ENCODE results near the gene DNAAF5.

Gene DNAAF5

DNA sequence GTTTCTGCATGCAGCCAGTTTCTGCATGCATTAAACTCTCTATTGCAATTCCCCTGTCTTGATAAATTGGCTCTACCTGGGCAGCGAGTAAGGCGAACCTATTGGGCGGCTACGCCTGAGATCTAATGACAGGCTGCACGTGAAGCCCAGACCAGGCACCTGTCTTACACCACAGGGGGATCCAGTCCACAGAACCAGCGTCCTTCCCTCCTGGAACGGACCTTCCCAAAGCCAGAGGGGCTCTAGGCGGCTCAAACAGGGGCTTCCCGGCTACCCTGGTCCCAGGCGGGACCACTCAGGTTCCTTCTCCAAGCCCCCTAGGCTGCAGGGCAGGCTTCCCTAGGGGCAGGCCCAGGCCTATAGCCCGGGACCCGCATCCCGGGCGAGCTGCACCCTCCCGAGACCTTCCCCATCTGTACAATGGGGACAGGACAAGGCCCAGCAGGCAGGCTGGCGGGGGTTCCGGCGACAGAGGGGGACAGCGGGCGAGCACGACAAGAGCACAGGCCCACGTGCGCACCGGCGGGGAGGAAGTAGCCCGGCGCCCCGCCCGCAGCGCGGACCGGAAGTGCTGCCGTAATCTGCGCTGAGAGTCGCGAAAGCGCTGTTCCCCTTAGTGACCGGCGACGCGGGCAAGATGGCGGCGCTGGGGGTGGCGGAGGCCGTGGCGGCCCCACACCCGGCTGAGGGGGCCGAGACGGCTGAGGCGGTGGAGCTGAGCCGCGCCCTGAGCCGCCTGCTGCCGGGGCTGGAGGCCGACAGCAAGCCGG is at the start of gene DNAAF5:
DNAAF5 (plus strand) TSS at position 616 of the 770 bp plus-strand sequence; CDS start at position 638, 22 bp downstream.
- DNase-seq (ENCODE audit: low read depth in 3 of 3), result peak; percentile 76 to 90 (median 78)

DNA sequence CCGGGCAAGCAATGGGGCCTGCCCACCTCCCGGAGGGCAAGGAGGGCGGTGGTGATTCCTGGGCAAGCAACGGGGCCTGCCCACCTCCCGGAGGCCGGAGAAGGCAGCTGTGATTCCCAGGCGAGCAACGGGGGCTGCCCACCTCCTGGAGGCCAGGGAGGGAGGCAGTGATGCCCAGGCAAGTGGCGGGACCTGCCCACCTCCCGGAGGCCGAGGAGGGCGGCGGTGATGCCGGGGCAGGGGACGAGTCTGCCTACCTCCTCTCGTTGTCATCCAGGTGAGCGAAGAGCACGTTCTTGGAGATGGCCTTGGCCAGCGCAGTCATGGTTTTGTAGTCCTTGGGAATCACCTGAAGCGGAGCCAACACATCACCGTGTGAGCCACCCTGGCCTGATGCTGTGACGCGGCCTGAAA is 49.5 kb upstream of the DNAAF5 start:
- no peak for DNase-seq (ENCODE audit: low read depth in 3 of 3)

DNA sequence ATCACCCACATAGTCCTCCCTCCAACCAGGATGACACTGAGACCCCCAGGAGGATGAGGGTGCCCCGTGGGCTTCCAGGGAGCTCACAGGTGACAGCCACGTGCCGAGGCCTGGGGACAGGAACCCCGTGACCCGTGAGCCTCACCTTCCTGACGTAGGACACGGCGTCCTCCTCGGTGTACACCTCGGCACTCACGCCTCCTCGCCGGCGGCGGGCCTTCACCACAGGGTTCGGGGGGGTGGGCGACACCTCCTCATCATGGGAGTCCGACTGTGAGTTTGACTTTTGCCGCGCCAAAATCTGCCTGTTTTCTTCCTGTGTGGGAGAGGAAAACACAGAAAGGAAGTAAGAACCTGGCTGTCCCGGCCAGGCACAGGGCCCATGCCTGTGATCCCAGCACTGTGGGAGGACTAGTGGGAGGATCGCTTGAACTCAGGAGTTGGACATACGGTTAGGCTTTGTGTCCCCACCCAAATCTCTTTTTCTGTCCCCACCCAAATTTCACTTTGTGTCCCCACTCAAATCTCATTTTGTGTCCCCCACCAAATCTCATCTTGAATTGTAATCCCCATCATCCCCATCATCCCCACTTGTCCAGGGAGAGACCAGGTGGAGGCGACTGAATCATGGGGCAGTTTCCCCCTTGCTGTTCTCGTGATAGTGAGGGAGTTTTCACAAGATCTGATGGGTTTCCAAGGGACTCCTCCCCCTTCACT is 45.9 kb upstream of the DNAAF5 start:
- no peak for DNase-seq (ENCODE audit: low read depth in 3 of 3)

DNA sequence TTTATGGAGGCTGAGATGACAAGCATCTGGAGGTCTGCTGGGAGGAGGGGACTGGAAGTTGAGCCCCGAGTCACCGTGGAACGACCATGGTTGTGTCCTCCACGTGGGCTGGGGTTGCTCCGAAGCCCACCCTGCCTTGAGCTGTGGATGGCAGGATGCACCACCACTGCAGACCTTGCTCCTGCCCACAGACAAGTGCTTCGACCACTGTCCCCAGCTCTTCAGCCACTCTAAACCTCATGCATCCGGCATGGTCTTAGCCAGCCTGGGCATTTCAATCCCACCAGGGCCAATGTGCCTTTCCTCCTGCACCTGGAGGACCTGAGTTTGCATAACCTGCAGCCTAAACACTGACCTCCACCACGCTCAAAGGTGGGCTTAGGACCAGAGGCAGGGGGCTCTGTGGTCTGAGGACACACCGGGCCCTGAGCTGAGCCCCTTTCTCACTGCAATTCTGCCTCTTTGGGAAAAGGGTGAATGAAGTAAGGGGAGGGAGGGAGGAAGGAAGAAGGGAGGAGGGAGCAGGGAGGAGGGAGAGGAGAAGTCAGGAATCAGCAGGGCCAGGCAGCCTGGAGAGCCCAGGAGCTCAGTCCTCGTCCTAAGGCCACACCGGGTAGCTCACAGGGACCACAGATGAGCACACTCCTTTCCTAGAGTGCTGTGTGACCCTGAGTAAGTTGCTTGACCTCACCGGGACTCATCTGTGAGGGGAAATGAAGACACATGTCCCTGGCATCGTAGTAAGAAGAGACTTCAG is 44.8 kb upstream of the DNAAF5 start:
- DNase-seq (ENCODE audit: low read depth in 3 of 3), result no peak

DNA sequence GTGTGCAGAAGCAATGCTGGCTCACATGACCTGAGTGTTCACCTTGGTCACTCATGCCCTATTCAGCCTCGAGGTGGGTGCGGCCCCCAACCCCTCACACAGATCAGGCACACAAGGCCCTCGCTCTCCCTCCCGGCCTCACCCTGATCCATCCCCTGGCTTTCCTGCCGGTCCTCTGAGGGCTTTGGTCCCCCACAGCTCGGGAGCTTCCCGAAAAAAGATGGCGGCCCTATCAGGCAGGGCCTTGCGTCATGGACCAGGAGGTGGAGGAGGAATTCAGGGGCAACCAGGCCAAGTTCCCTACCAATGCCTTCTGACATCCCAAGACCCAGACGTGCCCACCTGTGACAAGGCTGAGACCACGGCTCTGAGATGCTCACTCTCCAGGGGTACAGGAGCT is 43.7 kb upstream of the DNAAF5 start:
- DNase-seq (ENCODE audit: low read depth in 3 of 3), result no peak

DNA sequence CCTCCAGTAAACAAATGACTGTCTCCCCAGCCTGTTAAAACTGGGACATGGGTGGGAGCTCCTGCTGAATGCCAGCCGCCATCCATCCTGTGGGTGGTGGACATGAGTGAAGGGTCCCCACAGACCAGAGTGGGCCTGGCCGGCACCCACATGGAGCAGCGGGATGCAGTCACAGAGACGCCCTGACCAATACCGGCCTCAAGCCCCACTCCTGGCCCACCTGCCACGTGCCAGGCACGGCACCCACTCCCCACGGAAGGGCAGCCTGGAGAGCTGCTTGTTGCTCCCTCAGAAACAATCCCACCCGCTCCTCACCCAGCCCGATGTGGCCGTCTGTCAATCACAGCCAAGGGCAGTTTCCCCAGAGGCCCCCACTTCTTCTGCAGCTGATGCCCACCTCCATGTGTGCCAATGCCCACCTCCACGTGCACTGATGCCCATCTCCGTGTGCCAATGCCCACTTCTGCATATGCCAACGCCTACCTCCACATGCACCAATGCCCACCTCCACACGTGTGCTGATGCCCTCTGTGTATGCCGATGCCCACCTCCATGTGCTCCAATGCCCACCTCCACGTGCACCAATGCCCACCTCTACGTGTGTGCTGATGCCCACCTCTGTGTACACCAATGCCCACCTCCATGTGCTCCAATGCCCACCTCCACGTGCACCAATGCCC is 42.8 kb upstream of the DNAAF5 start:
- no peak for DNase-seq (ENCODE audit: low read depth in 3 of 3)

DNA sequence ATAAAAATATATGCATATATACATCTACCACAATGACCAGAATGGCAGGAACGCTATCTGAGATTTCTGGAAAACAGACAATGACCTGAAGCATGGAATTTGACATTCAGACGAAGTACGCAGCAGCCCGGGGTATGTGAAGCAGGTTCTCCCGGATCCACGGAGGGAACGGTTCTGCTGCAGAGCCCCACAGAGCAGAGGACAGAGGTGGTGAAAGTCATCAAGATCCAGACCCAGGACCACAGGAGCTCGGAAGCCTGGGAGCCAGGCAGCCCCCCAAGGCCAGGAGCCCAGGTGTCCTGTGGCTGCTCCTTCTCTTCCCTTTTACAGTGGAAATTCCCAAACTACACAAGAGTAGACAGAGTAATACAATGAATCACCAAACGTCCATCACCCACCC is 42.1 kb upstream of the DNAAF5 start:
- no peak for DNase-seq (ENCODE audit: low read depth in 3 of 3)

DNA sequence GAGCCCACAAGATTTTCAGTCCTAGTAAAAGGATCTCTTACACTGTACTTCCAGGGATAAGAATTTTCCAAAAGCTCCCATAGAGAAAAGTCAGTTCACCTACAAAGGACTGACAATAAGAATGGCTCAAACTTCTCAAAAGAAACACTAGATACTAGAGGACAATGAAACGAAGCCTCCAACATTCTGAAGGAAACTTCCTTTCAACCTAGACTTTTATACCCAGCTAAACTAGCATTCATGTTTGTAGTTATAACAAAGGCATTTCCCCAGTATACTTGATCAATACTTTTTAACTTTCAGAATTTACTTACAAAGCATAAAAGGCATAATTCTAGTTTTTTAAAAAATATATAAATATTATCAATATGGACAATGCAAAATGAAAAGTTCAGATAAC is 41.0 kb upstream of the DNAAF5 start:
- no peak for DNase-seq (ENCODE audit: low read depth in 3 of 3)

DNA sequence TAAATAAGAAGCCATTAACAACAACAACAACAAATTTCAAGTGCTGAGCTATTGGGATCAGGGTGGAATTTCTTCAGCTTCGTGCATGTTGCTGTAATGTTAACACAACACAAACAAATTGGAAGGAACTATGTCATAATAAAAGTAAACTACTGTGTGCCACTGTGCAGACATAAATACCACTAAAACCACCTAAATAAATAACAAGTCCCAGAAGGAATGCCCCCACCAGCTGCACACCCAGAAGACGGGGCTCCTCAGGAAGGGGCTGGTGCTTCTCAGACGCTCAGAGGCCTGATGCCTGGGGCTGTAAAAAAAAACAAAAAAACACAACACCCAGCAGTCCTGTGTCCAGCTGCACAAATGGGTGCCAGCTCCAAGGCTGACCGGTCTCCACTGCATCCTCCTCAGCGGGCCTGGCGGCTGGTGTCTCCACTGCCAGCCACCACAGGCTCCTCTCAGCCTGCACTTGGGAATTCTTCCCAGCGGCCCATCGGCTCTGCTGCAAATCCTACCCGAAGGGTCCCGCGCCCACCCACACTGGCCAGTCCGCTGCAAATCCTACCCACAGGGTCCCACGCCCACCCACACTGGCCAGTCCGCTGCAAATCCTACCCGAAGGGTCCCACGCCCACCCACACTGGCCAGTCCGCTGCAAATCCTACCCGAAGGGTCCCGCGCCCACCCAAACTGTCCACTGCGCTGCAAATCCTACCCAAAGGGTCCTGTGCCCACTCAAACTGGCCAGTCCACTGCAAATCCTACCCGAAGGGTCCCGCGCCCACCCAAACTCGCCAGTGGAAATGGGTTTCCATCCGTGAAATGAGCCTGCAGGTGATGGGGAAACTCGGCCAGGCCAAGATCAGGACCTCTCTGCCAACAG is 35.8 kb upstream of the DNAAF5 start:
- no peak for DNase-seq (ENCODE audit: low read depth in 3 of 3)

DNA sequence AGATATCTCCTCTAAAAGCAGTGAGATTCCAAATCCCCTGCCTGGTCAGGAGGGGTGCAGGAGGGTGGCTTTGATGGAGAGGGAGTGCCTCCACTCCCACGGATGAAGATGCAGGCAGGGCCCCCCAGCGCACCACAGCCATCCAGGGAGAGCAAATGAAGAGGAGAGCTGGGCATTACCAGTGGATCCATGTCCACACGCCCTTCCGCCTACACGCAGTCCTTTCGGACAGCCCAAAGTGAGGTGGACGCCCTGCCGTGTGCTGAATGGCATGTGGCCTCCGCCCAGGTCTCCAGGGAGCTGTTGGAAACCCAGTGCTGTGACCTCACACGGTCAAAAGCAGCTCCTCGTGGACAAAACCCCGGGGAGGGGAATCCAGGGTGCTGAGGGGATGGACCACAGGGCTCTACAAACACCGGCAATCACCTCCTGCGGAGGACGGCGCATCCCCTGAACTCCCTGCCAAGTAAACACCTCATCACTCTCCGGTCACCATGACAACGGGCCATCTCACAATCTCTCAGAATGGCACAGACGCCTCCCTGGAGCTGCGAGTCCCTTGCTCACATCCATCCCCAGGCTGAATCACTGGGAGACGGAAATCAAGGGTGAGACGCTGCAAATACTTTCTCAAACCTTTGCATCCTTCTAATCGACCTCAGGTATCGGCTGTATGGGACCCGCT is 35.0 kb upstream of the DNAAF5 start:
- DNase-seq (ENCODE audit: low read depth in 3 of 3), result no peak

DNA sequence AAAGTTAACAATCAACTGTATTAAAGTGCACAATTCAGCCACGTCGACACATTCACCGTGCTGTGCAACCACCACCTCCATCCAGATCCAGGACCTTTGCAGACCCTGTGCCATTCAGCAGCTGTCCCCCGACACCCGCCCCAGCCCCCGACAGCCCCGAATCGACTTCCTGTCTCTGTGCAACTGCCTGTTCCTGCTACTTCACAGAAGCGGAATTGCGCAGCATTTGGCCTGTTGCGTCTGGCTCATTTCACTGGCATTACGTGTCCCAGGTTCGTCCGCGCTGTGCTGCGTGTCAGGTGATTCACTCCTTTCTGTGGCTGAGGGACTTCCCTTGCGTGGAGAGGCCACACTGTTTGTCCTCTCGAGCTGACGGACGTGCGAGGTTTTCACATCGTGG is 33.2 kb upstream of the DNAAF5 start:
- no peak for DNase-seq (ENCODE audit: low read depth in 3 of 3)

DNA sequence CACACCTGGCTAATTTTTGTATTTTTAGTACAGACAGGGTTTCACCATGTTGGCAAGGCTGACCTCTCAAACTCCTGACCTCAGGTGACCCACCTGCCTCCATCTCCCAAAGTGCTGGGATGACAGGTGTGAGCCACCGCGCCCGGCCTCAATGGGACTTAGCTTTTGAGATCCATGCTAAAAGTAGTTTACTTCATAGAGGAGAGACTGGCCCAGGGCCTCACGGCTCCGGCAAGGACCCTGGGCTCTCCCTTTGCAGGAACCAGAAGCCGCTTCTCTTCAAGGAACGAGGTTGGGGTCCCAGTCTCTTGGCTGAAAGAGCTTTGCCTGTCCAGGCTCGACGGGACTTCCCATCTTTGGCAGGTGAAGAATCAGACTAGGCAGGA is 30.1 kb upstream of the DNAAF5 start:
- DNase-seq (ENCODE audit: low read depth in 3 of 3), result no peak

DNA sequence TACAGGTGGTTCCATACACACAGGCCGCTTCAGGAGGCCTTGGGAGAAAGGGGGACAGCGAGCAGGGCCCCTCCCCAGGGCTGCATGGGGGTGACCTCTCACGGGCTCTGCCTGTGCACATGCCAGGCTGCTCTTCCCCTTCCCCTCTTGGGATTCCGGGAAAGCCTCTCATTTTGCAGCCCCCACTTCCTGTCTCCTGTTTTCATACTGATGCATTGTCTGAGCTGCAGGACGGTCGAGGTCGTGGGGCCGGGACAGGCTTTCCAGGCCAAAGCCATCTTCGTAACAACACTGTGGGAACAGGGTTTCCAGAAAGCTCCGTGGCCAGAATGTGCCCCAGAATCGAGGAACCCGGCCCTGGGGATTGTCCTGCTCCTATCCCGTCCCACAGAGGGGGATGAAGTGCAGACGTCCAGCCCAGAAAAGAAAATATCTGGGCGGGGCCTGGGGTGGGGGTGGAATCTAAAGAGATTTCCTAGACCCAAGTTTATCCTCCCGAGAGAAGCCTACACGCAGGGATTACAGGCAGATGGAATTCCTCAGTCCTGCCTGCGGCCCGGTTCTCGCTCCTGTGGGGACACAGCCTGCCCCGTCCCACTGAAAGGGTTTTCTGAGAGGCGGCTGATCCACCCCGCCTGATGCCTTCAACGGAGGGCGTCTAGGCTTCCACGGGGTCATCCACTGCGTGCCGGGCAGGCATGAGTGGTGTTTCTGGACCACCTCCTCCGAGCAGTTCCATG is 29.5 kb upstream of the DNAAF5 start:
- no peak for DNase-seq (ENCODE audit: low read depth in 3 of 3)

DNA sequence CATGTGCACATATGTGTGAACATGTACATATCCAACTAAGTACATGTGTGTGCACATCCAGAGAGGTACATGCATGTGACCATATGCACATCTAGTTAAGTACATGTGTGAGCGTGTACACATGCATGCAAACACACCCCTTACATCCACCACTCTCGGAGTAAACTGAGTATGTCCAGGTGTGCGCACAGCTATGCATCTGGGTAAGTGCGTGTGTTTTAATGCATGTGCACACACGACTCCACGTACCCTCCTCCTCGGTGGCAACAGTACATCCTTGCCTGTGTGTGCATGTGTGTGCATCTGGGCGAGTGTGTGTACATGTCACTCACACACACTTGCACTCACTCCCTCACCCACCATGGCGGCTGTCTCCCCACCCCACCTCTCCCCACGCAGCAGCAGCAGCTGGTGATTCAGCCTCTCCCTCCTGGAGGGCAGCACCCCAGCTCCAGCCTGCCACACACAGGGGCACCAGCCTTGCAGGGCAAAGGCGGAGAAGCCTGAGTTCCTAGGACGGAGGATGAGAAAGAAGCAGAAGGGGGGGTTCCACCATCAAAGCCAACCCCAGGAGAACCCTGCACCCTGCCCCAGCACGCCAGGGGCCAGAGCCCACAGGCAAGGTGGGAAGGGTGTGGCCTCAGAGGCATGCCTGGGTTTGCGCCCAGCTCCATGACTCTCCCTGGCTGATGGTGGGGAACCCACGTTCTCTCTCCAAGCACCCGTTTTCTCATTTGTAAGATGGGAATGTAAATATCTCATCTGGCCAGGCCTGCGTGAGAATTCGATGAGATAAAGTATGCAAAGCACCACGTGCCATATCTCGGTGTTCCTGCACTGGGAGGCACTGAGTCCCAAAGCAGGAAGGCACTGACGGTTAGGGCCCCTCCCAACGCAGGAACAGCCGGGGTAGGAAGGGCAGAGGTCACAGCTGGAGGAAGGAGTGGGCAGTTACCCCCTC is 27.7 kb upstream of the DNAAF5 start:
- DNase-seq (ENCODE audit: low read depth in 3 of 3), result no peak

DNA sequence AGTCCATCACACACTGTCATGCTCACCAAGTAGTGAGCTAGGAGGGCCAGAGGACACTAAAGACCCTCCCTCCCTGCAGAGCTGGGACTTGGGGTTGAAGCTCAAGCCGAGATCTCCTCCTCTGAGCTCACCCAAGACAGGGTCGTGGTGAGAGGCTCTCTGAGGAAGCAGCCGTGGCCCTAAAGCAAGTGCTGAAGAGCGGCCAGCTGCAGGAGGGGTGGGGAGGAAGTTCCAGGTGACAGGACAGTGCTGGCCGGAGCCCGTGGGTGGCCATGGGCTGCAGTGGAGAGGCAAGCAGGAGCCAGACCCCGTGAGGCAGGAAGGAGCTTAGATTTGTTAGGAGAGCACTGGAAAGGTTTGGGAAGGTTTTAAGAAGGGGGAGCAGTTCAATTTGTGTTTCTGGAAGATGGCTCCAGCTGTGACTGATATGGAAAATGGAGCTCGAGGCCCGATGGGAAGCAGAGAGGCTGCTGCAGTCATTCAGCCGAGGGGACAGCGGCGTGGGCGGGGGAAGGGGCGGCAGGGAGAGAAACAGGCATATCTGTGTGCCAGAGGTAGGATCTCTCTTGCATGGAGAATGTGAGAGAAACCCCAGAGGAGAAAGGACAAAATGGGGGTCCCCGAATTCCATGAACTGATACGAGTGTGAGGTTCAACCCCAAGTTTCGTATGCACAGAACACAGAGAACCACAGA is 26.9 kb upstream of the DNAAF5 start:
- DNase-seq (ENCODE audit: low read depth in 3 of 3), result no peak

DNA sequence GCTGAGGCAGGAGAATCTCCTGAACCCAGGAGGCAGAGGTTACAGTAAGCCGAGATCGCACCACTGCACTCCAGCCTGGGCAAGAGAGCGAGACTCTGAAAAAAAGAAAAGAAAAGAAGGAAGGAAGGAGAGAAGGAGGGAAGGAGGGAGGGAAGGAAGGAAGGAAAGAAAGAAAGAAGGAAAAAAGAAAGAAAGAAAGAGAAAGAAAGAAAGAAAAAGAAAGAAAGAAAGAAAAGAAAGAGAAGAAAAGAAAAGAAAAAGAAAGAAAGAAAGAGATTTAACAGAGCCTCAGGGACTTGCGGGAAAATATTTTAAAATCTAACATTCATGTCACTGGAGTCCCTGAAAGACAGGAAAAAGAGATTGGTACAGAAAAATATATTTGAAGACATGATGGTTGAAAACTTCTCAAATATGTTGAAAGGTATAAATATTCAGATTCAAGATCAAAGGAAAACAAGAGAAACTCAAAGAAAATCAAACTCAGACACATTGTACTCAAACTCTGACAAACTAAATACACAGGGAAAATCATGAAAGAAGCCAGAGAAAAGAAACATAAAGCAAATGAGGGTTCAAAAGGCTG is 25.3 kb upstream of the DNAAF5 start:
- no peak for DNase-seq (ENCODE audit: low read depth in 3 of 3)

DNA sequence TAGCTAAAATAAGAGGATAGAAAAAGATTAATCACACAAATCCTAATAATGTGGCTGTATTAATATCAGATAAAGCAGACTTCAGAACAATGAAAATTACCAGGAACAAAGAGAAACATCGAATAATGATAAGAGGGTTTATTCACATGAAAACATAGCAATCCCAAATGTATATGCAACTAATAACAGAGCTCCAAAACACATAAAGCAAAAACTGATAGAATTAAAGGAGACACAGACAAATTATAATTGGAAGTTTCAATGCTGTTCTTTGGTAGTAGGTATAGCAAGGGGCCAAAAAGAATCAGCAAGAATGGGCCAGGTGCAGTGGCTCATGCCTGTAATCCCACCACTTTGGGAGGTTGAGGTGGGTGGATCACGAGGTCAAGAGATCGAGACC is 23.4 kb upstream of the DNAAF5 start:
- no peak for DNase-seq (ENCODE audit: low read depth in 3 of 3)

DNA sequence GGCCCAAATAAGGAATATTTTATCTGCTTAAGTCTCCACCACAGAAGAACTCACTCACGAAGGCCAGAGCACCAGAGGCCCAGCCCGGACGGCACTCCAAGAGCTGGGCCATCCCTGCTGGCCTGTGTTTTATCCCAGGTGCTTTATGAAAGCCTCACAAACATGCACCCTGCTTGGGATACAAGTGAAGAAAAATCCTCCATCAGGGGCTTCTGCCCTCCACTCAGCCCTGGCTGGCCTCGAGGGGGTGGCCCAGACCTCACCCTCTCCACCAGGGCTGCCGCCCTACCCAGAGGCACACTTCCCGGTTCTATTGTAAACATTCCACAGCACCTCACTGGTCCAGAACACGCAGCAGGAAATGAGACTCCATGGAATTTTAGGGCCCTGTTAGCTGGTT is 19.8 kb upstream of the DNAAF5 start:
- DNase-seq (ENCODE audit: low read depth in 3 of 3), result no peak

All from stimulated activated CD4-positive, alpha-beta T cell treated with anti-CD3 and anti-CD28 coated beads, TNF-alpha, amount 100 ng/mL, for 24 hours (primary cell).